HG03103 (cell line): ENCODE data around the gene ABCB9.
"Not testable (repeated sequence)": the region's sequence is repeated elsewhere in the genome, so short reads cannot be mapped to it uniquely, and the experiment has no call there.

ENCODE experiments used
- ATAC-seq: cut with Tn5 transposase; IDR thresholded peaks from one replicate; pipeline ENCODE4 v1.9.1; 2021; ENCODE audit warnings: low read depth; ENCODE audit not compliant: unreplicated experiment

Gene ABCB9

DNA sequence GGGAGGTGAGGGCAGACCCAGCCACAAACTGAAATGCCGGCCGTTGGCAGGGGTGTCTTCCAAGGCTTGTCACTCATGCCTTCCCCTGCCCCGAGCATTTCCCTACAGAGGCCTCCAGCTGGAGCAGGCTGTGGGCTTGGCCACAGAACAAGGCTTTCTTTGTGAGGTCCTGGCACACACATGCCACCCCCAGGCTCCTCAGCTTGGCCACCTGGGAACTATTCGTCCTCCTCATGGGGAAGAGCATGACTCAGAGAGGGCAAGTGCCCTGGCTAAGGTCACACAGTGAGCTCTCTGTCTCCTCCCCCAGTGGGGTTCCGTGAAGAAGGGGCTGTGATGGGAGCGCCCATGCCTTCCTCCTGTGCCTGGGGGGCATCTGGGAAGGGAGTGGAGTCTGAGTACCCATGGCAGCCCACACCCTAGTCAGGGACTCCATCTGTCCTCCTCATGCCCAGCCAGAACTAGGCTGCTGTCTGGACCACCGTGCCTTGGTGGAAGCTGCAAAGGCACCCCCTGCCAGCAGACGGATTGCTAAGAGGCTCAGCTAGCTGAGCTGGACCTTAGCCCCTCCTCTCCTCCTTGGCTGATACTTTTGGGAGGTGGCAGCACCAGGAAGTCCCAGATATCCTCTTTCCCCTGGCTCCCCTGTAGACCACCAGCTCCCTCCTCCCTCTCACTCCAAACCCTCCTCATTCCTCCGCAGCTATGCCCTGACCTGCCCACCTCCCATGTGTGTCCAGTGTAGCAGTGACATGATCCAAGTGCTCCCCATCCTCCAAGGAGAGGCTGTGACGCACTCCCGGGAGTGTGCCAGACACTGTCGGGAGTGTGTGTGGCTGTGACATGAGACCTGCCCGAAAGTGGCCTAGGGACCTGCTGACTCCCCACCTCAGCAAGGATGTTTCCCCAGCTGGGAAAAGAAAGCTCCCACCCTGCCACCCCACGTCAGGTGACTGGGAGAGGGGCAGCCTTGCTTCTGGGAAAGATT lies 21.4 kb downstream of the ABCB9 start:
- no peak for ATAC-seq

DNA sequence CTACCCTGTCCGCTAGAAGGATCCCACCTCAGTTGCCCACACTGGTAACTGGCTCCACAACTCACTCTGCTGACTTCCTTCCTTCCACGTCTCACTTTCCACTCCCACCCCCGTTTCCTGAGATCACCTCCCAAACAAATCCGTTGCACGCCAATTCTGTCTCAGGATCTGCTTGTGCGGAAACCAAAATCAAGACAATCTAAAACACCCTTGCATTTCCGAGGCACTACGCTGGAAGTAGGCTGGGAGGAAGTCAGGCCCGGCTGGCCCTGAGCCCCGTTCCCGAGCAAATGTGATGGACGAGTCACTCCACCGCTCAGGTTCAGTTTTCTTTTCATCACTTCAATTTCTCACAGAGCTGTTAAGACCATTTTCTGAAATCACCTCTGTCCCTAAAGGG lies 23.1 kb downstream of the ABCB9 start:
- ATAC-seq, result no peak

DNA sequence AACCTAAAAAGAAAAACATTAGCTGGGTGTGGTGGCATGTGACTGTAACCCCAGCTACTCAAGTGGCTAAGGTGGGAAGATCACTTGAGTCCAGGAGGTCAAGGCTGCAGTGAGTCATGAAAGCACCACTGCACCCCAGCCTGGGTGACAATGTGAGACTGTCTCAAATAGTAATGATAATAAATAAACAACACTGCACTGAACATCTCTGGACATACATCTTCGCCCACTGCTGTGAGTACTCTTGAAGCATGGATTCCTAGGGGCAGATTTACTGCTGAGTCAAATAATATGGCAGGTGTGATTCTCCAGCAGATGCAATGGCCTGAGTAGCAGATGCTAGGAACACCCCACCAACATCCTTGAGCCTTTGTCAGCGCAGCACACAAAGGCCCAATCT lies 23.6 kb downstream of the ABCB9 start:
- ATAC-seq, result no peak

DNA sequence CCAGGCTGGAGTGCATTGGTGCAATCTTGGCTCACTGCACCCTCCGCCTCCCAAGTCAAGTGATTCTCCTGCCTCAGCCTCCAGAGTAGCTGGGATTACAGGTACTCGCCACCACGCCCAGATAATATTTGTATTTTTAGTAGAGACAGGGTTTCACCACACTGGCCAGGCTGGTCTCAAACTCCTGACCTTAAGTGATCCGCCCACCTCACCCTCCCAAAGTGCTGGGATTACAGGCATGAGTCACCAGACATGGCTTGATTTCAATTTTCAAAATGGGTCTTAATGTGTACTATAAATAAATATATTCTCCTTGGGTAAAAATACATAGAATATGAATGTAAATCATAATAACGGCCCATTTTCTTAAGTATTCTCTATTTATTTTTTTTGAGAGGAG lies 24.9 kb downstream of the ABCB9 start:
- not testable (repeated sequence) for ATAC-seq

DNA sequence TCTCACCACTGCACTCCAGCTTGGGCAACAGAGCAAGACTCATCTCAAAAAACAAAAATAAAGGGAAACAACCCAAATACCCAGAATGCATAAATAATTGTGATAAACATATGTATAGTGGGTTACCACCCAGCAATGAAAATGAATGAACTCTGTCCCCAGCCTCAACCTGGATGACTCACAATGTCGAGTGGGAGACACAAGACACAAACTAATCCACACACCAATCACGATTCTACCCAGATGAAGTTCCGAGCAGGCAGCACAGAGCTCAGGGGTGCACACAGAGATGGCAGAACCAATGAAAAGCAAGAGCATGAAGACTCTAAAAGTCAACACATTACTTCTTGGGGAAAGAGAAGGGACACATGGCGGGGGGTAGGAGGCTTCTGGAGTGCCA lies 27.1 kb downstream of the ABCB9 start:
- ATAC-seq, result no peak

DNA sequence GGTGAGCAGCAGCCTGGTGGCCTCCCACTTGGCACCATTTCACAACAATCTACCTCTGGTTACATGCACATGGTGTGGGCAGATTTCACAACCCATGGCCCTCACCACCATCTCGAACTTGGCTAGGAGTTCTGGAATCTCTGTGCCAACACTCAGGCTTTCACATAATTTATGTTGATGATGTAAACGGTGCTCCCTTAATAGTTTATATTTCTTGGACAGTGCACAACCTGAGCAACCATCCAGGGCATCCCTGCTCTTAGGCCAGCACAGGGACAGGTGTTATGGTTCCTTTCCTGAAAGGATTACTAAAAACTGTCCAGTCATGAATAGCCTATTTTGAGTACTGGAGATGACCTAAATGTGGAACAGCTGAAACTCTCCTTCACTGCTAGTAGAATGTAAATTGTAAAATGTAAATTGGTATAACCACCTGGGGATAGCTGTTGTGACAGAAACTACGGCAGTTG lies 28.6 kb downstream of the ABCB9 start:
- ATAC-seq, result no peak

DNA sequence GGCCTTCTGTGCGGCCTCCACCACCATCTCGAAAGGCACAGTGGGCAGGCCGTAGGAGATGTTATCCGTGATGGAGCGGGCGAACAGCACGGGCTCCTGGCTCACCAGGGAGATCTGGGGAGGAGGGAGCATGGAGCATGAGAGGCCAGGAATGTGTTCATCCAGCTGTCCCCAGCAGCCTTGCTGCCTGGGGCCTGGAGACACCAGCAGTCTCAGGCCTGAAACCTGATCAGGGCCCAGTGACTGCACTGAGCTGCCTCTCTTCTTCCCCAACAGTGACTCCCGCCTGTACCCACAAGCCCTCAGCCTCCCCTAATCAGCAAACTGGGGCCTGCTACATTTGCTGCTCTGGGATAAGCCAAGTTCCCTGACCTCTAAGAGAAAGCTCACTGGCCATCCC lies 30.9 kb downstream of the ABCB9 start:
- no peak for ATAC-seq

DNA sequence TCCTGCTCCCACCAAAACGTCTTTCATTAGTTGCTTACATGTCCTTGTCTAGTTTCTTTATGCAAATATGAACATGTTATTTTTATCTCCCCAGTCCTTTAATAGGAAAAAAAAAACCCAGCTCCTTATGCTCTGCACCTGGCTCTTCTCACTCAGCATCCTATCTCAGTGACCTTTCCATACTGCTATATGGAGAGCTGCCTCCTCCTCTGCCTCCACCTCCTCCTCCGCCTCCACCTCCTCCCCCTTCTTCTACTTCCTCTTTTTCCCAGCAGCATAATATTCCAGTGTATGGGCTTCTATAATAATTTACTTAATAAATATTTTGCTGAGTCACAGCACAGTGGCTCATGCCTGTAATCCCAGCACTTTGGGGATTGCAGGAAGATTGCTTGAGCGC lies 31.5 kb downstream of the ABCB9 start:
- no peak for ATAC-seq

DNA sequence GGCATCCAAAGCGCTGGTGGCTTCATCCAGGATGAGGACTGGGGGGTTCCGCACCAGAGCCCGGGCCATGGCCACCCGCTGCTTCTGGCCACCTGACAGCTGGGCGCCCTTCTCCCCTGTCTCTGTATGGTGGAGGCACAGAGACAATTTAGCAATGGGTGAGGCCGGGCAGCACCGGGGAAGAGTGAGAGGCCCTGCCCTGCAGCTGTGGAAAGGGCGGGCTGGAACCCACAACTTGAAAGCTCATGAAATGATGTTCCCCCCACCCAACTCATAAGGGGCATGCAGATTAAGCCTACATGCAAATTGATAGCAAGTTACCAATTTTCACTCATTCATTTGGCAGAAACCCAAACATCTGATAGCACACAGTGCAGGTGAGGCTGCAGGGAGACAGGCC lies 34.1 kb downstream of the ABCB9 start:
- no peak for ATAC-seq

DNA sequence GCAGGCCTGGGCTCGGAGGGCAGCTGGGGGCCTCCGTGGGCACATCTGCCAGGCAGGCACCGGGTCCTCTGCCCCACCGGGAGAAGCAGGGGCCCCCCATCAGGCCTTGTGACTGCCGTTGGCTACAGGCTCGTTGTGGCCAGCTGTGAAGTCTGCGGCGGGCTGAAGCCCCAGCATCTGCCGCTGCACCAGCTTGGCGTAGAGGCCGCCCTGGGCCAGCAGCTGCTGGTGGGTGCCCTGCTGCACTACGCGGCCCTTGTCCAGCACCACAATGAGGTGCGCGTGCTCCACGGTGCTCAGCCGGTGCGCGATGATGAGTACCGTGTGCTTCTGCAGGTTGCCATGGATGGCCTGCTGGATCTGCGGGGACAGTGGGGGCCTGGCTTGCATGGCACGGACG lies 36.5 kb downstream of the ABCB9 start:
- no peak for ATAC-seq

DNA sequence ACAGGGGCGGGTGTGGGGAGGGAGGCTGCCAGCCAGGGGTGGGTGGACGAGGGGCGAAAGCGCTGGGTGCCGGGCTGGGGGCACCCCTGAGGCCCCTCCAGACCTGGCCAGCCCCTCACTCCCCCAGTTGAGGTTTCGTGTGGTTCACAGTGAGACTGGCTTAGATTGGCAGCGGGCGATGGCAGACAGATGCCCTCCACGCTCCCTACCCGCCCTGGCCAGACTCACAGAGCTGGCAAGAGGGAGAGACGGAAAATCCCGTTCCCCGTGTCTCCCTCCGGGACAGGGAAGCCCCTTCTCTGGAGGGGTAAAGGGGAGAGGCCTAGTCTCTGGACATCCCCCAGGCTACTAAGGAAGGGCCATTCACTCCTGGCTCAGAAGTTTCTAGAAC lies 37.1 kb downstream of the ABCB9 start:
- ATAC-seq, result no peak

DNA sequence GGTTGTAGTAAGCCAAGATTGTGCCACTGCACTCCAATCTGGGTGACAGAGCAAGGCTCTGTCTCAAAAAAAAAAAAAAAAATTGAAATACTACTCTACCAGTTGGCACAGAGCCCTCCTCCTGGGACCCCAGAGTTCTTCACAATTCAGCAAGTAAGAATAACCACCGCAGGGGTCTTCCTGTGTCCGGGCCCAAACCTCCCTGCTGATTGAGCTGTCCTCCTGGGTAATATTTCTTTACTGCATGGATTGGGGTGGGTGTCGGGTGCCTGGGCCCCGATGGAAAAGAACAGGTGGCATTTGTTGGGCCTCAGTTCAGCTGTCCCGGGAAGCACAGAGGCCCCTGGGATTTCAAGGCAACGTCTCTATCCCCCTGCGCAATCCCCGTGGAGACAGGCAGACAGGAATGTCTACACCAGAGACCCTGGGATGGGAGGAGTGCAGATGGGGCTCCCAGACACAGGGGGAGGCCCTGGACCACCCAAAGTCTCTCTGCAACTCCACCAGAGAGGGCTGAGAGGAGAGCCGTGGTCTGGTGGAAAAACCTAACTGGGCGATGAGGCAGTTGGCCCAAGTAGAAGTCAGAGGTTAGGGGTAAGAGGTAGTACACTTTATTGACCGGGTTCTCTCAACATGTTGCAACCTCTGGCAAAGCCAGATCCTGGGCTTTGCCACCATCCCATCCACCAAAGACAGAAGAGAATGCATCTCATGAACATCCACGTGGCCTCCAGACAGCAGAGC lies 37.7 kb downstream of the ABCB9 start:
- no peak for ATAC-seq

DNA sequence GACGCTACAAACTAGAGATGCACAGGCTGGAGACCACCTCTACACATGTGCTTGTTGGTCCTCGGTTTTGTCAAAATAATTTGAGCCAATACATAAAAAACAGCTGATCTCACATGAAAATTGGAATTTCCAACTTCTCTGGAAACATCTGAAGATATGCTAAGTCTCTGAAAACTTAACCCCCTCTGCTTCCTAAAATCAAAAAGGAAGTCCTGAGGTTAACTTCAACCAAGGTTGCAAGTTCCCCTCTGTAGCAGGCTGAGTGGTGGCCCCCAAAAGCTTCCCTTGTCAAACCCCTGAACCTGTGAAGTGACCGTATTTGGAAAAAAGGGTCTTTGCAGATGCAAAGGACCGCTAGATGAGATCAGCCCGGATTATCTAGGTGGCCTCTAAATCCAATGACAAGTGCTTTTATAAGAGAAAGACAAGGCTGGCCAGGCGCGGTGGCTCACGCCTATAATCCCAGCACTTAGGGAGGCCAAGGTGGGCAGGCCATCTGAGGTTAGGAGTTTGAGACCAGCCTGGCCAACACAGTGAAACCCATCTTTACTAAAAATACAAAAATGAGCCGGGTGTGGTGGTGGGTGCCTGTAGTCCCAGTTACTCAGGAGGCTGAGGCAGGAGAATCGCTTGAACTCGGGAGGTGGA lies 38.4 kb downstream of the ABCB9 start:
- ATAC-seq, result no peak

DNA sequence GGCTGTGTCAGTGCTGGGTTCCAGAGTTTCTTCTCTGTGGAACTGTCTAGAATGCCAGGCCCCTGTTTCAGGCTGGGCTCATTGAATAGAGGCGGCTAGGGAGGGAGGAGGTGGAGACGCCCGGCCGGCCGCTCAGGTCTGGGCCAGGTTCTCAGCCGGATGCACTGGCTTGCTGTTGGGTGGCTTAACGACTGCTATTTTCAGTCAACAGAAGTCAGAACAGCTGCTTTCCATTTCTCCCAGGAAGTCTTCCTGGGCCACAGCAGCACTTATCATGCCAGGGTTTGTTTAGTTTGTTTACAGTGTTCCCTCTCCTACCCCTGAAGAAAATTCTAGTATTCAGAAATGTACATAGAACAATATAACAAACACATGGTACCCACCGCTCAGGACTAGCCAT lies 44.3 kb downstream of the ABCB9 start:
- ATAC-seq, result no peak

DNA sequence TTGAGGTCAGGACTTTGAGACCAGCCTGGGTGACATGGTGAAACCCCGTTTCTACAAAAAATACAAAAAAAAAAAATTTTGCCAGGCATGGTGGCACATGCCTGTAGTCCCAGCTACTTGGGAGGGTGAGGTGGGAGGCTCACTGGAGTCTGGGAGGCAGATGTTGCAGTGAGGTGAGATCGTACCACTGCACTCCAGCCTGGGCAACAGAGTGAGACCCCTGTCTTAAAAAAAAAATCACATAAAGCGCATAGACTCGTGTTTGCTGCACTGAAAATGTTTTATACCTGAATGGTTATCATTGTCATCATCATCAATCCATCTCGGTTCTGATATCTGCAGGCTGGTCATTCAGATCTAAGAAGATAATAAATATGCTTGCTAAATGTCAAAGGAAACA lies 45.6 kb downstream of the ABCB9 start:
- ATAC-seq, result no peak

DNA sequence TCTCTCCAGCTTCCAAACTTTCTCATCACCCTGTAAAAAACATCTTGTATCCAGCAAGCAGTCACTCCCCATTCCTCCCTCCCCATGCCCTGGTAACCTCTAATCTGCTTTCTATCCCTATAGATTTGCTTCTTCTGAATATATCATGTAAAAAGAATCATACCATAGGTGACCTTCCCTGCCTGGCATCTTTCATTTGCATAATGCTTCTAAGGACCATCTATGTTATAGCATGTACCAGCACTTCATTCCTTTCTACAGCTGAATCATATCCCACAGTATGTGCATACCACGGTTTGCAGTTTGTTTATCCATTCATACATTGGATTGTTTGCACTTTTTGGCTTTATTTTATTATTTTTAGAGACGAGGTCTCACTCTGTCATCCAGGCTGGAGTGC lies 47.4 kb downstream of the ABCB9 start:
- ATAC-seq, result no peak

DNA sequence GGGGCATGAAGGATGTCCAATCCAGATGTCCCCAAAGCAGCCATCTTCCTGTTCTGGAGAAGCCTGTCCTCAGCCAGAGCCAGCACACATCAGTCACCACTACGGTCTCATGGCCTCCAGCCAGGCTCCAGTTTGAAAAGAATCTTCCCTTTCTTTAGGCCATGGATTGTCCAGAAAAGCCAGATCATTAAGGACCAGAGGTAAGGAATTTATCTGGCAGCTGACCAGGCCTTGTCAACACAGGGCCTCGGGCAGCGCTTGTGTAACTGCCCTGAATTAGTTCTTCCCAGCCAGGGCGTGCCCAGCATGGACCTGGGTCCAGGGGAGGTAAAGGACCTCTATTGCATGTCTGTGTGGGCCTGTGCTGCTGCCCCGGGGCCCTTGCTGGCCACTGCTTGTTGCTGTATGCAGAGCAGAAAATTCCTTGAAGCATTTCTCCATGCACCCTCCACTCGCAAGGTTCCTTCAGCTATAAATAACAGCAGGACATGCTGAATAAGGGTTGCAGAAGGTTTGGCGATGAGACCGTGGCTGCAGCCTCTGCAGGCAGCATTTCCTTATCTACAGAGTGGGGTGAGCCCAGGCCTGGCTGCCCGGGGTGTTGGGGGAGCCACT lies 48.6 kb downstream of the ABCB9 start:
- no peak for ATAC-seq

DNA sequence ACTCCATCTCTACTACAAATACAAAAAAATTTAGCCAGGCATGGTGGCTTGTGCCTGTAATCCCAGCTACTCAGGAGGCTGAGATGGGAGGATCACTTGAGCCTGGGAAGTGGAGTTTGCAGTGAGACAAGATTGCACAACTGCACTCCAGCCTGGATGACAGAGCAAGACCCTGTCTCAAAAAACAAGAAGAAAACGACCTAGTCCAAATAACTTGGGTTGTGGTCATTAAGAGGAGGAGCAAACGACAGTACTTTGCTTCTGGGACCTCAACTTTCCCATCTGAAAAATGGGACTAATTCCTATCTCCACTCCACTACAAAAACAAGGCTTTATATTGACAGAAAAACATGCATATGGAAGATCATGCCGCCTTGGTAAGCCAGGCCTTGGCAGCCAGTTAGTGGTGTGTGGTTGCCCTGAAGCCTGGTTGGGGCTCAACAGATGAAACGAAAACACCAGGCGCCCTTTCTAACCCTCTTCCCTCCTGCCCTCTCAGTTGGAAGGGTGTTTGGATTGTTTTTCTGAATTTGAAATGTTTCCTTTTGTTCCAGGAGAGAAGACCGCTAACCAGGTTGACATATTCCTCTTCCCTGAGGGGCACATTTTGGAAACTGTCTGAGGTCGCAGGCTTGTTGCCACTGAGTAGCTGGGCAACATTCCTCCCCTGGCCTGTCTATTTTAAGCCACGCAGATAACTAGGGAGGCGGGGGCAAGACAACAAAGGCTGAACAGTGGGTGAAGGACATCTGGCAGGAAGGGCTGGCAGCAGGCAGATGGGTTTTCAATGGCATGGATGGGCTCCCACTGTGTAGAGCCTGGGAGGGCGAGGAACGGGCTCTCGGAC lies 56.6 kb downstream of the ABCB9 start:
- no peak for ATAC-seq

DNA sequence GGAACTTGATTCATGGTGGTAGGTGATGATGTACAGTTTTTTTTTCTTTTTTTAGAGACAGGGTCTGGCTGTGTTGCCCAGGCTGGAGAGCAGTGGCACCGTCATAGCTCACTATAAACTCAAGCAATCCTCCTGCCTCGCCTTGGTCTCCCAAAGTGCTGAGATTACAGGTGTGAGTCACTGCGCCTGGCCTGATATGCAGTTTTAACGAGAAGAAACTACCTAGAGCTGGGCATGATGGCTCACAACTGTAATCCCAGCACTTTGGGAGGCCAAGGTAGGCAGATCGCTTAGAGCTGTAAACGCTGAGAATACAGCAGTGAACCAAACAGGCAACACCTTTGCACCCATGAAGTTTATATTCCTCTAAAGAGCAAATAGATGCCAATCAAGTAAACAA lies 57.3 kb downstream of the ABCB9 start:
- no peak for ATAC-seq

DNA sequence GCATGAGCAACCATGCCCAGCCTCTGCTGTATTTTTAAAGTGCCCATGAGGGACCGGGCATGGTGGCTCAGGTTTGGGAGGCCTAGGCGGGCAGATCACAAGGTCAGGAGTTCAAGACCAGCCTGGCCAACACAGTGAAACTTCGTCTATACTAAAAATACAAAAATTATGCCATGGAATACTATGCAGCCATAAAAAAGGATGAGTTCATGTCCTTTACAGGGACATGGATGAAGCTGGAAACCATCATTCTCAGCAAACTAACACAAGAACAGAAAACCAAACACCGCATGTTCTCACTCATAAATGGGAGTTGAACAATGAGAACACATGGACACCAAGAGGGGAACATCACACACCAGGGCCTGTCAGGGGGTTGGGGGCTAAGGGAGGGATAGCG lies 61.0 kb downstream of the ABCB9 start:
- not testable (repeated sequence) for ATAC-seq
